ENCODE data around the gene RASAL2.

RASAL2 gene

DNA sequence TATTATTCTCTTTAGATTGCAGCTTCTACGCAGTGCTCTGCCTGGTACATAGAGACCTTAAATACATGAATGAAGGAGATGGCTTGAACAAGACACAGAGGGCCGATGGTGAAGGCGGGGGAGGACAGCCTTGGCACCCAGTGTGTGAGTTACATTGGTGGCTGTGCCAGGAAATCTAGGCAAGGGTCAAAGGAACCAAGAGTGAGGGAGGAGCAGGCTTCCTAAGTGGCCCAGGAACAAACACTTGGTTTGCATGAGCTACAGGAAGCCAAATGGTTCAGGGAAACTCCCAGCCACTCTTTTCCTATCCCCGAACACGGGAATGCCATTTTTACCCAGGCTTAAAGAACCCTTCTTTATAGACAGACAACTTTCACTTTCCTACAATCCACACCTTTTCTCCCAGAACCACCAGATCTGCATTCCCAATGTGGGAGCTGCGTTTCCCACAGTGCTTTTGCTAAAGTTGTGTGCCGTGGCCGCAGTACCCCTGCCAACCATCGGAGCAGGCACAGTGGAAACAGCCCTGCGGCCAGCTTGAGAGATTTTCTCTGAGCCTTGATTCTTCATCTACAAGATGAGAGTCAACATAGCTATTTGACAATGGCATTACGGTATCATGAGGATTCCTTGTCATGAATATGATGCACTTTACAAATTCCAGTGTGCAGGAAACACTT is 406.3 kb downstream of the RASAL2 start:
- in situ Hi-C loops (cut with MboI; ENCODE audit: low sequenced_read_pairs) = loop anchor here (25.0 kb wide), 1 partner anchor 463 kb away; no protein-coding TSS in a partner anchor

DNA sequence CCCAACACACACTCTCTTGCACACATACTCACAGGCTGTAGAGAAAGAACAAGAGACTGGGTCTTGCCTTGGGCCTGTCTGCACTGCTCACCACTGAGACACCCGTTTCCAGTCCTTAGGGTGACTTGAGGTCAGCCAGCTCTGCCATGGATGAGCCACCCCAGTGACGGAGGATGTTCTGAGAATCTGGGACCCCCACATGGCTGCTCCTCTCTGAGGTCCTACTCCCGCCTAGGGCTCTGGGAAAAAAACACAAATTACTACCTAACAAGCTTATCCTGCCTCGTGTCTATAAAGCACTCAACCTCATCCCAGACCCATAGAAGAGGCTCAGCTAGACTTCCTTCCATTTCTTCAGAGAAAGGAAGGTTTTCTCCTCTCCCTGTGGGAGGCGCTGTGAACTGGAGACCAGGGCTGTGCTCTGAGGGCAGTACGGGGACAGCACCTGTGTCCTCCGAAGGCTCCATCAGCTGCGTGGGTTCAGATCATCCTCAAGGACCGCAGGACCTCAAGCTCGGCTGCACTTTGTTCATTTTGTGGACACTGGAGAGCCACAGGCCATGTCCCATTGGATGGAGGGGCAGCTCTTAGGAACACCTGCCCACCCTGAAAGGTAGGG is 407.1 kb downstream of the RASAL2 start:
- in situ Hi-C loops (cut with MboI; ENCODE audit: low sequenced_read_pairs) = loop anchor here (25.0 kb wide), 1 partner anchor 464 kb away; no protein-coding TSS in a partner anchor

DNA sequence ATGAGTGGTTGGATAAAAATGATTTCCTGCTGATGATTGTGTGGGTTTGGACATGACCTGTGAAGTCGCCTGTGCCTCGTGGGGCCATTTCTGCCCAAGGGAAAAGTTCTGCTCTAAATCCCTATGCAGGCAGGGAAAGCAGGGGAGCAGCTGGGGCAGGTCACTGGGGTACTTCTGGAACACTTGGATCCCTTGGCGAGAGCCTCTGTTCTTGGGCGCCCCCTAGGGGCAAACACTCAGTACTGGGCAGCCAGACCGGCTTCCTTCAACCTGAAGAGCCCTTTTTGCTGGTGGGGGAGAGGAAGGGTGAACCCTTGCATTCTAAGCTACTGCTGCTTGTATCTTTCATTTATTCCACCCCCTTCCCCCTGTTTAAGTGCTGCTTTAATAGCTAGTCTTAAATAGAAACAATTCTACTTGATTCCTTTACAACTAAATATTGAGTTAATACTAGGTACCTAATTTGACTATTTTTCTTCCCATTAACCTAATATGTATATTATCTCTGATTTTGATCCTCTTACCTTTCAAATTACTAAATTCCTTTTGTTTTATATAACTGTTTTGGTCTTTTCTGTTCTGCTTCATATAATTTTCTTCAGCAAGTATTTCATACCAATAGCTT is 407.9 kb downstream of the RASAL2 start:
- in situ Hi-C loops (cut with MboI; ENCODE audit: low sequenced_read_pairs) = loop anchor here (25.0 kb wide), 1 partner anchor 465 kb away; no protein-coding TSS in a partner anchor

DNA sequence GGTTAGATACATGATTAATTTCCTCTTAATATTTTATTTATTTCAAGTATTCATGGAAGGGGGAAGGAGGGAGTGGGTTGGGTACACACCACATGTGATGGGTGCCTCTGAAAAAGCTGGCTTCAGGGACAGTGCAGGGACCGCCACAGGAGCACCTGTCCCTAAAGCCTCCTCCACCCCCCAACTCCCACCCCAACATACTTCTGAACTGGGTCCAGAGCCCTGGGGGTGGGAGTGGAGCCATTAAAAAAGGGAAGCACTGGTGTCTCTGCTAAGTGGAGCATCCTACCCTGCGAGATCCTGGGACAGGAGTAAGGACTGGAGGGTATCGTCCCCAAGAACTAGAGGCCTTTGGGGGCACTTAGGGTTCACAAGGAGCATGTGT is 408.4 kb downstream of the RASAL2 start:
- in situ Hi-C loops (cut with MboI; ENCODE audit: low sequenced_read_pairs) = loop anchor here (25.0 kb wide), 1 partner anchor 465 kb away; no protein-coding TSS in a partner anchor

DNA sequence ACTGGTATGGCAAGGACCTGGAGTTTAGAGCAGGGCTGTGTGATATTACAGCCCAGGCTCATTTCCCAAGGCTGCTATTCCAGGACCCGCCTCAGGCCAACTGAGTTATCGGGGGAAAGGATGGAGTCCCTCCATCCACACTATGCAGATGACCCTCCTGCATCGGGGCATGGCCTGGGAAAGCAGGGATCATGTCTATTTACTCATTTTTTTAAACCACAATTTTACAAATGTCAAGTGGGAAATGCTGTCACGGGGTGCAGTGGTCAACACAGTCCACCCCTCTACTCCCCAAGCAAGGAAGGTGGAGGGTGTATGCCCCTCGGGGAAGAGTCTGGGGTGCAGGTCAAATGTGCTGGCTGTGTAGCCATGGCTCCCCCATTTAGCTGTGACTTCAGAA is 409.0 kb downstream of the RASAL2 start:
- in situ Hi-C loops (cut with MboI; ENCODE audit: low sequenced_read_pairs) = loop anchor here (25.0 kb wide), 1 partner anchor 466 kb away; no protein-coding TSS in a partner anchor

DNA sequence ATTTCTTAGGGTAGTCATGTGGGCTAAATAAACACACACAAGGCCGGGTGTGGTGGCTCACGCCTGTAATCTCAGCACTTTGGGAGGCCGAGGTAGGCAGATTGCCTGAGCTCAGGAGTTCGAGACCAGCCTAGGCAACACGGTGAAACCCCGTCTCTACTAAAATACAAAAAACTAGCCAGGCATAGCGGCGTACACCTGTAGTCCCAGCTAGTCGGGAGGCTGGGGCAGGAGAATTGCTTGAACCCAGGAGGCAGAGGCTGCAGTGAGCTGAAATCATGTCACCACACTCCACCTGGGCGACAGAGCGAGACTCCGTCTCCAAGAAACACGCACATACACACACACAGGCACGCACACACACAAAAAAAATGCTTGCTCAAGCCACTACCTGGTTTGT is 409.4 kb downstream of the RASAL2 start:
- in situ Hi-C loops (cut with MboI; ENCODE audit: low sequenced_read_pairs) = loop anchor here (25.0 kb wide), 1 partner anchor 466 kb away; no protein-coding TSS in a partner anchor

- in situ Hi-C loops (cut with MboI; ENCODE audit: low sequenced_read_pairs) = loop anchor here (25.0 kb wide), 1 partner anchor 467 kb away; no protein-coding TSS in a partner anchor
Observed at GRCh38 chr1:178503849-178504248, 409.9 kb downstream of the RASAL2 start.

- in situ Hi-C loops (cut with MboI; ENCODE audit: low sequenced_read_pairs) = loop anchor here (25.0 kb wide), 1 partner anchor 467 kb away; no protein-coding TSS in a partner anchor
Observed at GRCh38 chr1:178504286-178504685, 410.4 kb downstream of the RASAL2 start.

GRCh38 chr1:178506177-178506576 is 412.3 kb downstream of the RASAL2 start:
- in situ Hi-C loops (cut with MboI; ENCODE audit: low sequenced_read_pairs) = loop anchor here (25.0 kb wide), 1 partner anchor 469 kb away; no protein-coding TSS in a partner anchor

GRCh38 chr1:178506669-178507068 is 412.8 kb downstream of the RASAL2 start:
- in situ Hi-C loops (cut with MboI; ENCODE audit: low sequenced_read_pairs) = loop anchor here (25.0 kb wide), 1 partner anchor 469 kb away; no protein-coding TSS in a partner anchor

DNA sequence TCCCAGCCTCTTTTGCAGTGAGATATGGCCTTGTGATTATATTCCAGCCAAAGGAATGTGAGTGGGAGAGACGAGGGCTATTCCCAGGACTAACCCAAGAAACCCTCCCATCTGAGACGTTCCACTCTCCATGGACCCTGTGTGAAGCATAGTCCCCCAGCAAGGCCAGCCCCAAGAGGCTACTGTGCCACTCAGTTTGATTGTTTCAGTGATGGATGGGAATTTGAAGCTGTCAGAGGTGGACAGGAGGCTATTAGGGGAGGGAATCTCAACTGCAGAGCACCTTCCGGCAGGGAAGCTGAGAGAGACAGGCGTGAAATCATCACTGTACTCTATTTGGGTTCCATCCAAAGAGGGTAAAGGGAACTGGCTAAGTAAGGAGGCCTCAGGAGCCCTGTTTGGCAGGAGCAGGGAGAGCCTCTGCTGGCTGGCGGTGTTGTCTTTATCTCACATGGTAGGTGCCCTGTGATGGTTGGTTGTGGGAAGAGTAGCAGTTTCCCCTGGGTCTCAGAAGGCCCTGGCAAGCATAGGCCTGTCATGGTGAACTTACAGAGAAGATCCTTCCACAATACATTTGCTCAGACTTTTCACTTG is 415.6 kb downstream of the RASAL2 start:
- in situ Hi-C loops (cut with MboI; ENCODE audit: low sequenced_read_pairs) = loop anchor here (25.0 kb wide), 1 partner anchor 472 kb away; no protein-coding TSS in a partner anchor

DNA sequence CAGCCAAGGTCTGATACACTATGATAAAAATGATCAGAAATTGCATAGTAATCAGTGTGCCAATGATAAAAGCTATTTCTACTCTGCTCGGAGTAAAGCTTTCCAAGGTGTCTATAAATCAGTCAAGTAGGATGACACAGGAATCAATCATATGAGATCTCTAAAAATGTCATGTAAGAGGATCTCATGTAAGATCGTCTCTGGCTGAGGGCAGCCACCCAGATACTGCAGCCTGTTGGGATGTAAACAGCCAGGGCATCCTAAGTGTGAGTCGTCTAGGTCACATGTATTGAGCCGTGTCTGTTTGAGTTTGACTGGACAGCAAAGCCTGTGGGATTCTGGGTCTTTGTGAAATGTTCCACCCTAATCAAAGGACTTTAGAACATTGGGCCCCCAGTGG is 416.3 kb downstream of the RASAL2 start:
- in situ Hi-C loops (cut with MboI; ENCODE audit: low sequenced_read_pairs) = loop anchor here (25.0 kb wide), 1 partner anchor 473 kb away; no protein-coding TSS in a partner anchor

GRCh38 chr1:178512566-178513277 is 418.8 kb downstream of the RASAL2 start, which contains the start of gene TEX35:
Gene TEX35, plus strand, starts transcription at chr1:178513109. Its CDS starts 80 bp downstream, at chr1:178513189.
- in situ Hi-C loops (cut with MboI; ENCODE audit: low sequenced_read_pairs) = loop anchor here (25.0 kb wide), 1 partner anchor 475 kb away; no protein-coding TSS in a partner anchor

GRCh38 chr1:178513278-178513983 is 419.5 kb downstream of the RASAL2 start:
- in situ Hi-C loops (cut with MboI; ENCODE audit: low sequenced_read_pairs) = loop anchor here (25.0 kb wide), 1 partner anchor 476 kb away; no protein-coding TSS in a partner anchor

GRCh38 chr1:178516110-178516509 is 422.2 kb downstream of the RASAL2 start:
- in situ Hi-C loops (cut with MboI; ENCODE audit: low sequenced_read_pairs) = loop anchor here (25.0 kb wide), 1 partner anchor 479 kb away; no protein-coding TSS in a partner anchor

GRCh38 chr1:178518894-178519293 is 425.0 kb downstream of the RASAL2 start:
- in situ Hi-C loops (cut with MboI; ENCODE audit: low sequenced_read_pairs) = loop anchor here (25.0 kb wide), 1 partner anchor 482 kb away; no protein-coding TSS in a partner anchor

GRCh38 chr1:178520803-178521202 is 426.9 kb downstream of the RASAL2 start:
- in situ Hi-C loops (cut with MboI; ENCODE audit: low sequenced_read_pairs) = loop anchor here (25.0 kb wide), 1 partner anchor 484 kb away; no protein-coding TSS in a partner anchor

DNA sequence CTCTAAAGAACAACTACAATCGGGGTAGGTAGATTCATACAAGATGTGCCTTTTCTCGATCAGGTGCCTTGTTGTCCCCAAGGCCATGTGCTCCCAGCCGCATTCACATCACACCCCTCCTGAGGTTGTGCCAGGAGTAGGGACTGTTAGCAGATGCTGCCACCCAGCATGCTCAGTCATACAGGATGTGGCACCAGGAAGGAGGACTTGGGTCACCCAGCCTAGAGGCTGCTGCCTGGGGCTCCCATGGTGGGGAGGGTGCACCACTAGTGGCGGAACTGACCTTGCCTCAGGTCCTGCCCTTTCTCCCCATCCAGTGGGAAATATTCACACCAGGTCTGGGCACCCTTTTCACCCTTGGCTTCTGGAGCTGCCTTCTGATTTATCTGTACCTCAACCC is 427.3 kb downstream of the RASAL2 start:
- in situ Hi-C loops (cut with MboI; ENCODE audit: low sequenced_read_pairs) = loop anchor here (25.0 kb wide), 1 partner anchor 484 kb away; no protein-coding TSS in a partner anchor

DNA sequence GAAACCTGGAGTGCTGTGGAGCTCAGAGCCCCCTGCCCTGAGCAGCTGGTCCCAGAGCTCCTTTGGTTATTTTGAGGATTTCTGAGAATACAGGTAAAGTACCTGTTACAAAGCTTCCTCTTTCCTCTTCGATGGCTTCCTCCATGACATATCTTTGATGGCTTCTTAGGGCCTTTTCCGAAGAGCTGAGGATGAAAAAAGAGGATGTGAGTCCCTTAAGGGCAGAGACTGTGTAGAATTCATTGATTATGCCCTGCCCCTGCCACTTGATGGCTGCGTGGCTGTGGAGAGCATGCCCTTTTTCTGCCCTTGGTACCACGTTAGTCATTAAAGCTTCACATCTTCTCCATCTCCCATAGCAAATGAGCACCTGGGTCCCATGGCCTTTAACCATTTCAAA is 433.2 kb downstream of the RASAL2 start:
- in situ Hi-C loops (cut with MboI; ENCODE audit: low sequenced_read_pairs) = loop anchor here (25.0 kb wide), 1 partner anchor 1260 kb away; no protein-coding TSS in a partner anchor

Data from HL-60/S4 (cell line).